DMS153 treated with DMSO at 0.1 percent for 48 hours (cell line): ENCODE results near the gene DTNA.
"Not testable (repeated sequence)": the region's sequence is repeated elsewhere in the genome, so short reads cannot be mapped to it uniquely, and the experiment has no call there.

Experiments
- DNase-seq: peaks from one replicate; lab custom pipeline; 2025; ENCODE audit not compliant: unreplicated experiment; lab: John Stamatoyannopoulos, UW

The DTNA gene

DNA sequence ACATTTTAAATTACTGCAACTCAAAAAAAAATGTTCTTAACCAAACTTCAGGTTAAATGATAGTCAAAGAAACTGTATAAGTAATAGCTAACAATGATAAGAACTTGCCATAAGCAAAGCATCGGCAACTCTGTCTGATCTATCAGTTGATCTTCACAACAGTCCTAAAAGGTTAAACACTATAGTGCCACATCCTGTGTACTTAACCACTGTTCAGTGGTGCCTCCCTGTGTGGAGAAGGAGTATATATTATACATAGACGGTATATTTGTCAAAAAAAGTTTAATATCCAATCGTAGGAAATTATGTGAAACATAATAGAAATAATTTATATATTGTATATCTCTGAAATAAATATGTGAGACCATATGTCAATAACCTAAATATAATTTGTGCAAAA is 13.0 kb downstream of the DTNA start:
- no peak for DNase-seq

DNA sequence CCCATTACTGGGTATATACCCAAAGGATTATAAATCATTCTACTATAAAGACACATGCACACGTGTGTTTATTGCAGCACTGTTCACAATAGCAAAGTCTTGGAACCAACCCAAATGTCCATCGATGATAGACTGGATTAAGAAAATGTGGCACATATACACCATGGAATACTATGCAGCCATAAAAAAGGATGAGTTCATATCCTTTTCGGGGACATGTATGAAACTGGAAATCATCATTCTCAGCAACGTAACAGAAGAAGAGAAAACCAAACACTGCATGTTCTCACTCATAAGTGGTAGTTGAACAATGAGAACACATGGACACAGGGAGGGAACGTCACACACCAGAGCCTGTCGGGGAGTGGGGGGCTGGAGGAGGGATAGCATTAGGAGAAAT is 15.6 kb downstream of the DTNA start:
- DNase-seq, result not testable (repeated sequence)

DNA sequence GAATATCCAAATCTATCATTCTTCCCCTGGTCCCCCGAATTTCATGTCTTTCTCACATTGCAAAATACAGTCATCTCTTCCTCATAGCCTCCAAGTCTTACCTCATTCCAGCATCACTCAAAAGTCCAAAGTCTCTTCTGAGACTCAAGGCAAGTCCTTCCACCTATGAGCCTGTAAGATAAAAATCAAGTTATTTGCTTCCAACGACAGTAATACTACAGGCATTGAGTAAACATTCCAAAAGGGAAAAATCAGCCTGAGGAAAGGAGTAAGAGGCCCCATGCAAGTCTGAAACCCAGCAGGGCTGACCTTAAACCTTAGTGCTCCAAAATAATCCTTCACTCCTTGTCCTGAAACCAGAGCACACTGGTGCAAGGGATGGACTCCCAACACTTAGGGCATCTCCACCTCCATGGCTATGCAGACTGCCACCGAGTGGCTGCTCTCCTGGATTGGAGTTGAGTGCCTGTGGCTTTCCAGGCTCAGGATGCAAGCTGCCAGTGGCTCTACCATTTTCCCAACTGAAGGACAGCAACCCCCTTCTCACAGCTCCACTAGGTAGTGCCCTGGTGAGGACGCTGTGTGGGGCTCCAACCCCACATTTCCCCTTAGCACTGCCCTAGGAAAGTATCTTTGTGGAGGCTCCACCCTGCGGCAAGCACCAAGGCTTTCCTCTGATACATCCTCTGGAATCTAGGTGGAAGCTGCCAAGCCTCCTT is 16.3 kb downstream of the DTNA start:
- DNase-seq, result no peak

DNA sequence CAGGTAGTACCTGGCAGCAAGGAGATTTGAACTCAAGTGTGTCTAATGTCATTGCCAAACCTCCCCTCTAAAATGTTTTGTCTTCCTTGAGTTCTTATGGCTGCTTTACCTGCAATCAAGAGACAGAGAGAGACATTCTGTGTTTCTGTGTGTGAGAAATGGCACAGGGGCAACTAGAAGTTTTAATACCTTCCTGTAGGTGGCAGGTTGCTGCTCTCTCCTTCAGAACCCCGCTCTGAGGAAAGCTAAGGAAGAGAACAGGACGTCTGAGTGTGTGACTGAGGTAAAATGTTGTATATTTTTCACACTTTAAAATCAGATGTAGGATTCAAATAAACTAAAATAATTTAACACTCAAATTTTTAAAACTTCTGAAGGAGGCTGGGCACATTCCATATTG is 19.2 kb downstream of the DTNA start:
- peak; percentile 23 for DNase-seq

DNA sequence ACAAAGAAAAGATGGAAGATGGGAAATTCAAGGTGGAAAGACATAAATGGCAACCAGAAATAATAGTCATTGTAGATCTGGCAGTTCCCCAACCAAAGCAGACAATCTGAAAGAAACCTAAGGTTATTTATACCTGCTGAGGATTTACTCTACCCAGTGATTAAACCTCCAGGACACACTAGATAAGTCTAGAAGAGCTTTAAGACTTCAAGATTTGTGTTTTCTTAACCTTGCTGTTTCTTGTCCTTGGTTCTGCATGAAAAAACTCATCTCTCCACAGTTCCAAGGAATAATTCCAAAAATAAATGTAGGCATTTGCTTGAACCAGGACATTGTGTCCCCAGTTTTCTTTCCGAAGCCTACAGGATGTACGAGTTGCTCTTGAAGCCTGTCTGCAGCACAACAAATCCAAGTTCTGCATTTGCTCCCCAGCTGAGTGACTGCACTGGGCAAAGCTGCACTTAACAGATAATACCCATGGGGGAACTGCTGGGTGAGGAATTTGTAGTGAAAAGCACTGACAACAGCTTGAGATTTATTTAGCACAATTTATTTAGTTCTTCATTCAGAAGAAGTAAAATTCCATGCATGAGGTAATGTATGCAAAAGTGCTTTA is 19.8 kb downstream of the DTNA start:
- DNase-seq, result no peak

DNA sequence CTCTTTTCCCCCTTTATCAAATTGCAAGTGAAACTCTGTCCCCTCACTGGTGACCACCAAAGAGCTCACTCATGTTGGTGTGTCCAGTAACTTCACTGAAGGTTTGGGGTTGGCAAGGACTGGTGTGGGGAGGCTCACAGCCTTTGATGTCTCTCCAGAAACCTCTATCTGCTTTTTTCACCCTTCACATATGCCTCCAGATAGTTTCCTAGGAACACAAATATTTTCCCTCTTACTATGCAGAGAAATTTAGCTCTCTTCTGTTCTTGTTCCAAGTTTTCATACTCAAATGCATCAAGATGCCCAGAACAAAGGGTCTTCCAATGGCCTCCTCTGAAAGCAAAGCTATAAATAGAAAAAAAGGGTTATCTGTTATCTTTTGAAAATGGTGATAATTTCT is 20.7 kb downstream of the DTNA start:
- DNase-seq, result no peak

DNA sequence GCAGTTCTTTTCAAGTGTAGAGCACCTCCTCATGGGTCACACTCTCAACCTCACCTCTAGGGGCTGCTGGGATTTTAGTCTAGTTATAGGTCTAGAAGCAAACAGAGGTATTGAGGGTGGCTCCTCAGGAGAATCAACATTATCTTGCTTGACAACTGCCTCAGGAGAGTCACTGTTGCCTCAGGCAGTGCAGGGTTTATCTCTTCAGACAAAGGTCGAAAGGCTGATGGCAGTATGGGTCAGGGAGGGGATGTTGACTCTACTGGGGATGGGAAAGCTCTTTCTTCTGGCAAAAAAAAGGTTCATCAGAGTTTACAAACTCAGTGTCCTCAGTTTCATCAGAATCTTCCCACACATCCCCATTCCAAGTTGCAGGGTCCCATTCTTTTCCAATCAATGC is 24.0 kb downstream of the DTNA start:
- no peak for DNase-seq

DNA sequence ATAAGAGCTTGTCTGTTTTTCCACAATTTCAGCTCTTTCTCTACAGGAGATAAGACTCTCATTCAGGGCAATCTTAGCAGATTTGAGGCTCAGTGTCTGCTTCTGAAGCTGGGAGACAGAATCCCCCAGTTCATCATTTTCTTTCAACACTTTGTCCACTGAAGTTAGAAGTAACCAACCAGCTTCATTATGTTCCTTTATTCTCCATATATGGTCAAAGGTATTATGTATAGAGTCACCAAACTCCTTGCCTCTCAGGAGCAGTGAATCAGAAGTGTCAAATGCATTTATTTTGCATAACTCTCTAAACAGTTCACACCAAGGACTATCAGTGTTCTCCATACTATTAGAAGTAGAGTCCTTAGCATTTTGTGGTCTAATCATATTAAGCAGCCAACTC is 24.4 kb downstream of the DTNA start:
- DNase-seq, result not testable (repeated sequence)

DNA sequence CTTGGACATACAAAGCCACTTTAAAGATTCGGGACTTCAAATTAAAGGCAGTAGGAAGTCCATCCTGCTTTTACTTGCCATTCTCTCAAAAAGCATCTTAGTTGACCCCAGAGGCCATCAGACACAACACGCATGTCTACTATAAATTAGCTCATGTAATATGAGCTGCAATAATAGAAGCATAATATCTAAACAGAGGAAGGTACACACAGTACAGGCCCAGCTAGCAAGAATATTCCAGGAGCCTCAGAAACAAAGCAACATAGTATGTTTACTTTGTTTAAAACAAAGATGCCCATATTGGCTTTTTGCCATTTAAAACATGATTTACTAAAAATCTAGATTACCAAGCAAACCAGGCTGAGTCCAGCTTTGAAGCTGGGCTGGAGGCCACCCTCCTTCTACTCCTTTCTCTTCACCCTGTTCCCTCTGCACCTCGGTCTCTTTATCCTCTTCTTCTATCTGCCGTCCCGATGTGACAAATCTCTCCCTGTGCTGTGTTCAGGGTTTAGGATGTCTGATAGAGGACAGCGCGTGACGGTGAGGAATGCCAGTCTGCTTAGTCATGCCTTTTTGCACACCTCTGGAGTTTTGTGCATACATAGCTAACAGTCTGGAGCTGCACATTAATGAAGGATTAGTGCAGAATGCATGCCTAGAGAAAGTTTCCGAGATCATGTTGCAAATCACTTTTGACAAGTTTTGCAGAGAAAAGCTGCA is 28.2 kb downstream of the DTNA start:
- peak; percentile 10 for DNase-seq

DNA sequence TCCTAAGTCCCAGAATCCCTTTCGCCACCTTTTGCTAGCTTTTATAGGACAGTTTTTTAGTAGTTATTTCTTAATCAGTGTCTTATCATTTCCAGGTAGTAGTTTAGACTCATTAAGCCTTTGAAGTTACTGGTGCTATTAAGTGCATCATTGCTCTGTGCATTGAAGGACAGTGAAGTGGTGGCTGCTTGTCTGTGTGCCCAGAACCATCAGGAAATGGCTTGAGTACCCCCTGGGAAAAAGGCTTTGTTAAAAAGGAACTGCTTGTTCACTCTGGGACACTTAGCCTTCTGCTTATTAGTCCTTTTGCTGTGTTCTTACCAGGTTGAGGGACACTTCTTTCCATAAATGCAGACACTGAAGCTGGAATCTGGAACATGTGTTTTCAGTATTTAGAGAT is 30.0 kb downstream of the DTNA start:
- peak; percentile 3 for DNase-seq

DNA sequence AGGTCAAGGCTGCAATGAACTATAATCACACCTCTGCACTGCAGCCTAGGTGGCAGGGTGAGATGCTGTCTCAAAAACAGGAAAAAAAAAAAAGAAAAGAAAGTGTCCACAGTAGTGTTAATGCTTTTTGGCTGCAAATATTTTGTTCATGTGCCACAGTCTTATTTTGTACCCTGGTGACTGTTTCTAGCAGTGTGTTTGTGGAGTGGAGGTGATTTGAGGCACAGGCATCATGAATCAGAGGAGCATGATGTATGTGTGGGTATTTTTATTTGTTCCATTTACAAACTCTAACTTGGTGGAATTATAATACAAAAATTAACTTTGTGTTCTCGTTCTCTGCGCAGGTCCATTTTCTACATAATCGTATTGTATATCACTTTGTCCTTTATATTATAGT is 30.6 kb downstream of the DTNA start:
- no peak for DNase-seq

DNA sequence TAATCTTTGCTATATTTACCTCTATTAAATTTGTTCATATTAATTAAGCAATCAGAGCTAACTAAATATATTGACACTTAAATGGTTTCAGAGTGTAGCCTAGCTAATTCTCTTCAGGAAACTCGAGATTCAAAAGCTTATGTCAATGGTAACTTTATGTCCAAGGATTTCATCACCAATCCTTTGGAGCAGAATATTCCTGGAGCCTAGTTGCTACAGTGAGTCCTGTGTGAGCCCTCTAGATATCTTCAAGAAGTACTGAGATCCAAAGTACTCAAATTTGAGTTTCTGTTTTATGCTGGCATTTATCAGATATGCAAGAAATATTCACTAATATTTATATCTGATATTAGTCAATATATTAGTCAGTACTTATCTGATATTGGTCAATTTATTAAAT is 31.3 kb downstream of the DTNA start:
- no peak for DNase-seq

DNA sequence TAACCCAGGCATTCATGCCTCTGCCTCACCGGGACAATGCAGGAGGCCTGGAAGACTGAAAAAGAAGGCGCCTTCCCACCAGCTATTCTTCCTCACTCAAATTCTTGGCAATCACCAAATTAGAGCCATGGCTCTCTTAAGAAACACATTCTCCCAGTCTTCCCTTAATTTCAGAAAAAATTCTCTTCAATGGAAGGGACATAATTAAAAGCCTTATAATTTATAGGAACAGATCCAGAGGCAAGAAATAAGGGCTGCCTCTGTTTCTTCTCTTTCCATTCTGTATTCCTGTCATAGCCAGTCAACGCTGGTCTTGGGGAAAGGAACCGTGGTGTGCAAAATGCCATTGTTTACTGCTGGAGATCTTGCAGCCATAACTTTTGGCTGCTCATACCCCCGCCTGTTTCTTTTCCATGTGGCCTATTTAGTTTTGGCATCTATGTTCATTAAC is 32.8 kb downstream of the DTNA start:
- DNase-seq, result no peak

DNA sequence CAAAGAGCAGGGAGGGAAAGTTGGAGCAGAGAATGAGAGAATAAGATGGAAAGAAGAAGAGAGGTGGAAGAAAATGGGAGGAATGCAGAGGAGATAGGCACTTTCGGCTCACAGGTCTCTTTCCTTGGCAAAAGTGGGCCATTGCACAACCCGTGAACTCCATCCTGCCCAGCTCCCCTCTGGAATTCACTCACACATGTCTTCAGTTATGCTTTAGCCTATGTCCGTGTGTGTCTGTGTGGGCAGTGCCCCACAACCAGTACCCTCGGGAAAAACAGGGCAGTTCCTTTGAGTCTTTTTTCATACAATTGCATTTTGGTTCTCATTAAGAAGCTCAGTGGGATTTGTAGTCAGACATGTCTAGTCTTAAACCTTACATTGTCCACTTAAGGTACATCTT is 34.5 kb downstream of the DTNA start:
- no peak for DNase-seq

DNA sequence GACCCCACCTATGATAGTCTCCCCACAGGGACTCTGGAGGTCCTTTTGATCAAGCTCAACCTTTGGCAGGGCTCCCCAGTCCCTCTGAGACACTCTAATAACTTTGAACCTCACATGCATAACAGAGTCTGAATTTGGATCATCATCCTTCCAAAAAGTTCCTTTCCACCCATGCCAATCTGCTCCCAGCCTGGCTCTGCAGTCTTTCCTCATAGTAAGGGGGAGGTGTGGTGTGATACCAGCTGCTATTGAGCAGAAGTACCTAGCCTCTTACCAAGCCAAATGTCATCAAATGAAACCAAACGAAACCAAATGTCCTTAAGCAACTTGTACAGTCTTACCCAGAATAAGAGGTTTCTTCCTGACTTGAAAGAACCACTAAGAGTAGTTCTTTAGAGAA is 36.5 kb downstream of the DTNA start:
- no peak for DNase-seq

DNA sequence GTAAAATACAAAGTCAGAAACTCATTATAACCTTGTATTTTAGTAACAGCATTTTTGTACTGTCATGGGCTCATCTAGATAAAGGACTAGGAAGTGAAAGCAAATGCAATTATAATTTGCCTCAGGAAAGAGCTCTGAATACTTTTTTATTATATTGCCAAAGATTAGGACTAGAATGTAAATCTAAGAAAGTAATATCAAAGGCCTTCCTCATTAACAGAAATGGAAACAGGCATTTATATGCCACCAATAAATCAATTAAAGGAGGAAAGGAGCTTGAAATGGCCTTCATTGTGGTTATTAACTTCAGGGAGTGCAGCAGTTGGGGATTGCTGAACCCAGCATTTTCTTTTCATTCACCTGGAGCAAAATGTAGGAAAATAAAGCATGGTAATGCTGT is 39.6 kb downstream of the DTNA start:
- no peak for DNase-seq

DNA sequence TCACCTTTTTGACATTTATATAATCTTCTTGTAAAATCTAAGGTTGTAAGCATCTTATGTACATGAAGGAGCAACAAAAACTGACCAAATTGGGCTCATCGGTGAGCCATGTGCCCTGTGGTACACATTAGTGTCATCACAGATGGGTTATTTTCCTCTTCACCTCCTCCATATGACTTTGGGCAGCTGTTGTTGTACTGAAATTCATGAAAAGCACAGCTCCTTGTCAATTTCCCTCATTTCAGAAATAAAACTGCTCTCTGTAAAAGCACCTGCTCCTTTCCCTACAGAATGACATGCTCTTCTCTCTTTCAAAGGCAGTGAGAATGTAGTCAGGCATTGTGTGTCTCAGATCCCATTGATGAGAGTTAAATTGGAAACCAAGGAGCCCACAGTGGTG is 42.0 kb downstream of the DTNA start:
- no peak for DNase-seq

DNA sequence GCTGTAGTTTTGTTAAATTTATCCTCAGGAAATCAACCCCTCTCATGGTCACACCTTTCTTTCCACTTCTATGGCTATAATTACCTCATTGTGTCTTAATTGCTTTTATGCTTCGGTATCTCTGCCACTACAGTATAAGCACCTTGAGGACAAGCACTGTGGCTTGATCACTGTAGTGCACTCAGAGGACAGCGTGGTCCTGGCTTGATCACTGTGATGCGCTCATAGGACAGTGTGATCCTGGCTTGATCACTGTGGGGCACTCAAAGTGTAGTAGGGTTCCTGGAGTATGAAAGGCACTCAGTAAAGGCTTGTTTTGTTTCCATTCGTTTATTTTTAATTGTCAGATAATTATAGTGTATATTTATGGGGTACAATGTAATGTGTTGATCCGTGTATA is 44.2 kb downstream of the DTNA start:
- DNase-seq, result no peak

DNA sequence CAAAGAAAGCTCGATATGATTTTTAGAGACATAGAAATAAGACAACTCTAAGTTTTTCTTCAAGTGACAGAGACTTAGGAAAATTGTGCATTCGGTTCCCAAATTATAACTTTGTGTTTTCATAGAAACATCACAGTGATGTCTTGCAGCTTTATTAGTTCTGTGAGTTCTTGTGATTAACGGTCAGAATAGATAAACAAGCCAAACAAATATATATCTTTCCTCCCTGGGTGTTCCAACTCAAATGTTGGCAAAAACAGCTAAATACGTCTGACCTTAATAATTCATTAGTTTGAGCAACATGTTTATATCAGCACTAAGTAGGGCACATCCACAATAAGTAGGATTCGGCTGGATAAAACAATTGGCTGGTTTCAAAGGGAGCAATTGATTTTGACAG is 47.6 kb downstream of the DTNA start:
- no peak for DNase-seq

DNA sequence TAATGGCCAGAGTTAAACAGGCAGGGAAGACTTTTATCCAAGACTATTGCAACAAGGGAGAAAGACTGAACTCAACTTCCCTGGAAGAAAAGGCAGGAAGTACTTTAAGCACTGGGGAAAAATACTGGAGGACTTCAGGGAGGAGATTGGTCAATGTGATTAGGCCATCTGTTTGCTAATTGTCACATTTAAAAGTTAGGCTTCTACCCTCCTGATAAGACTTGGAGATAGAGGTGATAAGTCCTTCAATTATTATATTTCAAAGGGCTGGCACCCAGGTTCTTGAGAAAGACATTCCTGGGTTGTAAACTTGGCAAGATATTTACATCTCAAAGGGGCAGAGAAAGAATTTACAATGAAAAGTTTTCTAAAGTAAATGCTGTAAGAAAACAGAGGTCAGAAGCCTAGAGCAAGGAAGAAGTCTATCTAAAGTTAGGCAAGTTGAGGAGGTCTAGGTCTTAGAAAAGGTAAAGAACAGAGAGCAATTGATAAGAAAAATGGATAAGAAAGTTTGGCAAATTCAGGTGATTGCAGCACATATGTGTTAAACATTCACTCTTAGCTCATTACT is 48.4 kb downstream of the DTNA start:
- no peak for DNase-seq

DNA sequence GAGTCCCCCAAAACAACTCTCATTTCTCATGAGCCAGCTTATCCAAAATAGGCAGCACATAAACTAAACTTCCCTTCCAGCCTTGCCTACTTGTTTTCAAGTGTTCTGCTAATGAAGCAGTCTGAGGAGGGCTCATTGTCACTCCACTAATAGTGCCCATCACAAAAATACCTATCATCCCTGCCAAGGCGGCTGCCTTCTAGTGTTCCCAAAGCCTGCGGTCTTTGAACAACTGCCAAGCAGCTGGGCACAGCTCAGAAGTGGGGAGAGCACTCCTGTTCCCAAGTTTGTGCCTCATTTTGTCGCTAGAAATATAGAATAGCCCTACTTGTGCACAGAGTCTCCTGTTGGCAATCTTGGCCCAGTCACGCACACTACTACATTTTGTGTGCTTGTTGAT is 50.3 kb downstream of the DTNA start:
- no peak for DNase-seq

DNA sequence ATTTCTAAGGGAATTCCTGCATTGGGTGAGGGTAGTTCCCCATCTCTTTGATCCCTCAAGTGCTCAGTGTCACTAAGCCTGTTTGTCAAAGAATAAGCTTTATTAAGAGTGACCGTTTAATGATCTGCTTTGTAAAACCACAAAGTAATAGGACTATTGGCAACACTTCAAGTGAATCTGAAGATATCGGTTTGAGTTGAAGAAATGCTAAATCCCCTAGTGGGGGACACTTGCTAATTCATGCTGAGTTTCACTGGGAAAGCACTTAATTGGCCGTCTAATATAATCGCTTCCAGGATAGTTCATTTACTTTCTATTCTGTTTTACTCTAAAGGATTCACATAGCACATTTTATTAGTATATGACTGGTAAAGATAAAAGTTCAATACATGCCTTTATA is 54.4 kb downstream of the DTNA start:
- no peak for DNase-seq
